22Rv1 (cell line): Measurements from ENCODE around the gene RNU6-9.

Source experiments
- ZFX ChIP-seq: fragments of 450-650 bp; IDR thresholded peaks from 2 replicates; pipeline ENCODE4 v1.6.1; 2017; ENCODE audit warnings: antibody characterized with exemption, borderline replicate concordance
- TF ChIP-seq, protein P1 (sequence below): fragments of 450-650 bp; IDR thresholded peaks from 2 replicates; pipeline ENCODE4 v1.5.1; 2017; ENCODE audit warnings: mild to moderate bottlenecking

DNA sequence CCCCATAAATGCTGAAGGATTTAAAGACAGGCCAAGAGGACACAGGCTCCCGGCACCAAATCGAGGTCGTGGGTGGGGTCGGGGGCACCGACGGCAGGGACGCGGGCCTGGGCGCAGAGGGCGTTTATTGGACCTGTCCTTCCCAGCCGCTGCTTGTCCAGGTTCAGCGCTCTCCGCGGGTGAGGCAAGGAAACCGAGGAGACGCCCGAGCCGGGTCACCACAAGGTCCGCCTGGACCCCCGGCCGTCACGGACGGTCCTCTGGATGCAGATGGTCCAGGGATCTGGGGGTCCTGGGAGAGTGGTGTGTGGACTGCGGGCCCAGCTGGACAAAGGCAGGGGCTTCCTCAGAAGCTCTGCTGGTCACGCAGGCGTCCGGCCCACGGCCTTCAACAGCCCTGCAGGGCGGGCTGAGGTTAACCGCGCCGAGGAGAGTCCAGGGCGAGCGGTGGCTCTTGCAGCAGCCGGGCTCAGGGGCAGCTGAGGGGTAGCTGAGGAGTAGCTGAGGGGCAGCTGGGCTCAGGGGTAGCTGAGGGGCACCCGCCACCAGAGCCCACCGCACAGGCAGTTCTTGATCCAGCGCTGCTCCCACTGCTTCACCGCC is 25.3 kb upstream of the RNU6-9 start:
- TF ChIP-seq, protein P1, sequence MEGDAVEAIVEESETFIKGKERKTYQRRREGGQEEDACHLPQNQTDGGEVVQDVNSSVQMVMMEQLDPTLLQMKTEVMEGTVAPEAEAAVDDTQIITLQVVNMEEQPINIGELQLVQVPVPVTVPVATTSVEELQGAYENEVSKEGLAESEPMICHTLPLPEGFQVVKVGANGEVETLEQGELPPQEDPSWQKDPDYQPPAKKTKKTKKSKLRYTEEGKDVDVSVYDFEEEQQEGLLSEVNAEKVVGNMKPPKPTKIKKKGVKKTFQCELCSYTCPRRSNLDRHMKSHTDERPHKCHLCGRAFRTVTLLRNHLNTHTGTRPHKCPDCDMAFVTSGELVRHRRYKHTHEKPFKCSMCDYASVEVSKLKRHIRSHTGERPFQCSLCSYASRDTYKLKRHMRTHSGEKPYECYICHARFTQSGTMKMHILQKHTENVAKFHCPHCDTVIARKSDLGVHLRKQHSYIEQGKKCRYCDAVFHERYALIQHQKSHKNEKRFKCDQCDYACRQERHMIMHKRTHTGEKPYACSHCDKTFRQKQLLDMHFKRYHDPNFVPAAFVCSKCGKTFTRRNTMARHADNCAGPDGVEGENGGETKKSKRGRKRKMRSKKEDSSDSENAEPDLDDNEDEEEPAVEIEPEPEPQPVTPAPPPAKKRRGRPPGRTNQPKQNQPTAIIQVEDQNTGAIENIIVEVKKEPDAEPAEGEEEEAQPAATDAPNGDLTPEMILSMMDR, result no peak
- no peak for TF ChIP-seq ZFX
